Fibroblast of lung (primary cell): ENCODE data around the gene AGL.

Source experiments
- EZH2 ChIP-seq: IDR thresholded peaks from 2 replicates; pipeline ENCODE4 v1.5.1; 2012; ENCODE audit warnings: low read length, control low read depth, mild to moderate bottlenecking; ENCODE audit errors: missing control alignments
- TF ChIP-seq, protein P1 (sequence below), 2 donors: IDR thresholded peaks in 1 of 2; conservative IDR thresholded peaks in 1 of 2; 1 replicate in 1 of 2; 2 replicates in 1 of 2; pipeline ENCODE4 v1.5.1; 2011 to 2012; ENCODE audit warnings: low read length in 2 of 2, control low read depth in 1 of 2, inconsistent platforms in 1 of 2, low read depth in 1 of 2, mild to moderate bottlenecking in 1 of 2

DNA sequence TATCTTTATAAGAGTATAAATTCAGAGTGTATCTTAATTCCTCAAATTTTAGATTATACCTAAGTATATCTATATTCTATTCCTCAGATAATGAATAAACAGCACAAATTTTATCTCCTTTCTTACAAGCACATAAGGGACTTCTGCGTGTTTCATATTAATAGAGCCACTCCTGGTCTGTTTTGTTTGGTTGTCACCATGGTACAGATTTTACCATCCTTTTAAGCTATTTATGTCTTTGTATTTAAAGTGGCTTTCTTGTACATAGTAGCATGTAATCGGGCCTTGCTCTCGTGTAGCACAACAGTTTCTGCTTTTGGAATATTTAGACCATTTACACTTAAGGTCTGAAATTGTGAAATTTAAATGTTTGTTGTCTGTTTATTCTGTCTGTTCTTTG lies 67.1 kb downstream of the AGL start:
- TF ChIP-seq, protein P1, sequence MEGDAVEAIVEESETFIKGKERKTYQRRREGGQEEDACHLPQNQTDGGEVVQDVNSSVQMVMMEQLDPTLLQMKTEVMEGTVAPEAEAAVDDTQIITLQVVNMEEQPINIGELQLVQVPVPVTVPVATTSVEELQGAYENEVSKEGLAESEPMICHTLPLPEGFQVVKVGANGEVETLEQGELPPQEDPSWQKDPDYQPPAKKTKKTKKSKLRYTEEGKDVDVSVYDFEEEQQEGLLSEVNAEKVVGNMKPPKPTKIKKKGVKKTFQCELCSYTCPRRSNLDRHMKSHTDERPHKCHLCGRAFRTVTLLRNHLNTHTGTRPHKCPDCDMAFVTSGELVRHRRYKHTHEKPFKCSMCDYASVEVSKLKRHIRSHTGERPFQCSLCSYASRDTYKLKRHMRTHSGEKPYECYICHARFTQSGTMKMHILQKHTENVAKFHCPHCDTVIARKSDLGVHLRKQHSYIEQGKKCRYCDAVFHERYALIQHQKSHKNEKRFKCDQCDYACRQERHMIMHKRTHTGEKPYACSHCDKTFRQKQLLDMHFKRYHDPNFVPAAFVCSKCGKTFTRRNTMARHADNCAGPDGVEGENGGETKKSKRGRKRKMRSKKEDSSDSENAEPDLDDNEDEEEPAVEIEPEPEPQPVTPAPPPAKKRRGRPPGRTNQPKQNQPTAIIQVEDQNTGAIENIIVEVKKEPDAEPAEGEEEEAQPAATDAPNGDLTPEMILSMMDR (conservative IDR thresholded peaks at IDR 0.05 in 1 of 2, IDR thresholded peaks at IDR 0.05 in 1 of 2; ENCODE audit: low read depth in 1 of 2, low read length in 2 of 2): no peak
- TF ChIP-seq EZH2: no peak
